Mucosa of descending colon (tissue), 3 donors: ENCODE measurements around the gene CDC20B. TPM values are rescaled to one million over a fixed set of nuclear protein-coding genes. Genes with fewer than 3 reads are reported as not detected.

Experiments
- ATAC-seq: fragments of 200-7000 bp; cut with Tn5 transposase; one replicate; pipeline ENCODE4 v1.9.1; 2020; ENCODE audit warnings: mild to moderate bottlenecking, moderate library complexity
- DNase-seq, 3 donors: peaks; one replicate each; pipeline ENCODE4 v3.0.0-alpha.2; 2020
- H3K36me3 ChIP-seq: fragments of 200-600 bp; one replicate; pipeline ENCODE4 v1.8.0; 2021; ENCODE audit warnings: low read depth, mild to moderate bottlenecking
- H3K4me1 ChIP-seq: fragments of 200-600 bp; one replicate; pipeline ENCODE4 v1.8.0; 2021; ENCODE audit warnings: low read depth, mild to moderate bottlenecking
- H3K4me3 ChIP-seq: fragments of 200-600 bp; one replicate; pipeline ENCODE4 v1.8.0; 2021; ENCODE audit warnings: mild to moderate bottlenecking
- H3K9me3 ChIP-seq: fragments of 200-600 bp; one replicate; pipeline ENCODE4 v1.8.0; 2021; ENCODE audit warnings: mild to moderate bottlenecking
- intact Hi-C, 2 donors: fragments of 100-400 bp; cut with DNase I in 1 of 2; cut with micrococcal nuclease in 1 of 2; formaldehyde crosslinking; loops; one replicate each; pipeline versions ENCODE4 v1.11.0 to v1.11.1; 2022; cut with DNase I, micrococcal nuclease
- total RNA-seq, 3 donors: library from RNA; stranded (reverse); fragmentation: NEBNext Ultra II Directional in 2 of 3; extraction: Animal tissue kit (Norgen Biotek cat#: 25700) in 2 of 3; gene quantifications; one replicate each; pipeline versions ENCODE4 v1.2.1 to v1.2.4, GENCODE V29; 2021 to 2023
- TF ChIP-seq, protein P1 (sequence below): fragments of 200-600 bp; IDR thresholded peaks from one replicate; pipeline ENCODE4 v1.8.0; 2022; ENCODE audit warnings: antibody characterized with exemption, mild to moderate bottlenecking
- donor health status: DM: no; HTN: no; CAD: no; lungs with moderate emphysema.
- donor health status: DM: no; HTN: no; CAD: no.
- donor health status: DM: no; HTN: yes; CAD: no.

Gene CDC20B
- total RNA-seq, 3 donors from 2014 or later = not detected

DNA sequence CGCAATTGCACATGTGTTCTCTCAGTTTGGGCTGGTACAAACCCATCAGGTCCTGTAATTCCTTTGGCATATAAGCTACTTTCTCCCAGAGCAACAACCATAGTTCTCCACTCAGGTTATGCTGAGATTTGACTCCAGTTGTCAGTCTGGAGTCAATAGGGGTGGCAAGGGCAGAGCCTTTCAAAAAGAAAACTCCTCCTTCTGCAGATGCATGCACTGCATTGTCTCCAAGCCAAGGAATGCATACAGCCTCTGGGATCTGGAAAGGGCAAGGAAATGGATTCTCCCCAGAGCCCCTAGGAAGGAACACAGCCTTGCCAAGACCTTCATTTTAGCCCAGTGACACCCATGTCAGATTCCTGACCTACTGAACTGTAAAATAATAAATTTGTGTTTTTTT is 101.6 kb downstream of the CDC20B start:
- ATAC-seq = no peak
- TF ChIP-seq, protein P1, sequence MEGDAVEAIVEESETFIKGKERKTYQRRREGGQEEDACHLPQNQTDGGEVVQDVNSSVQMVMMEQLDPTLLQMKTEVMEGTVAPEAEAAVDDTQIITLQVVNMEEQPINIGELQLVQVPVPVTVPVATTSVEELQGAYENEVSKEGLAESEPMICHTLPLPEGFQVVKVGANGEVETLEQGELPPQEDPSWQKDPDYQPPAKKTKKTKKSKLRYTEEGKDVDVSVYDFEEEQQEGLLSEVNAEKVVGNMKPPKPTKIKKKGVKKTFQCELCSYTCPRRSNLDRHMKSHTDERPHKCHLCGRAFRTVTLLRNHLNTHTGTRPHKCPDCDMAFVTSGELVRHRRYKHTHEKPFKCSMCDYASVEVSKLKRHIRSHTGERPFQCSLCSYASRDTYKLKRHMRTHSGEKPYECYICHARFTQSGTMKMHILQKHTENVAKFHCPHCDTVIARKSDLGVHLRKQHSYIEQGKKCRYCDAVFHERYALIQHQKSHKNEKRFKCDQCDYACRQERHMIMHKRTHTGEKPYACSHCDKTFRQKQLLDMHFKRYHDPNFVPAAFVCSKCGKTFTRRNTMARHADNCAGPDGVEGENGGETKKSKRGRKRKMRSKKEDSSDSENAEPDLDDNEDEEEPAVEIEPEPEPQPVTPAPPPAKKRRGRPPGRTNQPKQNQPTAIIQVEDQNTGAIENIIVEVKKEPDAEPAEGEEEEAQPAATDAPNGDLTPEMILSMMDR = no peak
- Histone ChIP-seq H3K4me3 (no peak overlapping the region), H3K36me3 (no peaks in the 10 kb centered on the region), H3K4me1 (no peaks in the 10 kb centered on the region), H3K9me3 (no peaks in the 10 kb centered on the region)
- intact Hi-C loops = no loop called here
- DNase-seq = no peak

DNA sequence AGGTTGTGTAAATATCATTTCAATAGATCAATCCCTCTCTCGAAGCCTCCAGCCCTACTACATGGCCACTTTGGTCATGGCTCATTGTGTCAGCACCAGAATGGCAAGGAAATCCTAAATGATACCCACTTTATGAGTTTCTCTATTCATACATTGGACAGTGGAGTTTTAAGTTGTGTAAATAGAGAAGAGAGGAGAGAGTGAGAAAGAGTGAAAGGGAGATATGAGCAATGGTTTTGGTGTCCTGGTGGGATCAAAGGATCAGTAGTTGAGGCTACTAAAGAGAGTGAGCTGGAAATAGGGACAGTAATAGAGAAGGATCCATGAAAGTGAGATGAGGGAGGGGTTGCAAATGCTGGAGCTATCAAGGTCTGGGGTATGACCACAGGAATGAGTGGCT is 102.0 kb downstream of the CDC20B start:
- intact Hi-C loops = no loop called here
- TF ChIP-seq, protein P1 = no peak

DNA sequence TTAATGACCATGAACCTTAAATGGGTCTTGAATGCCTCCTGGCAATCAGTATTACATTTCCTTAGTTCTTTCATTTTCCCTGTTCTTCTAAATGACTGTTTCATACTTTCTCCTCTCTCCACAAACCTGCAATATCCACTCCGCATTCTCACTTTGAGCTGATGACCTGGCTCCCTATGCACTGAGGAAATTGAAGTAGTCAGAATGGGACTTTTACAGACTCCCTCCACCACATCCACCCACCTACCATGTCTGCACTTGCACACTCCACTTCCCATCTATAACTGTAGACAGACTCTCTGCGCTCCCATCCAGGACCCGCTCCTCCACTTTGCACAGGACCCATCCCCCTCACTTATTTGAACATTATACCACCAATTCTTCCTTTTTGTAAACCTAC is 106.7 kb downstream of the CDC20B start:
- ATAC-seq = no peak
- Histone ChIP-seq H3K4me1 (no peaks in the 10 kb centered on the region), H3K9me3 (no peaks in the 10 kb centered on the region), H3K36me3 (no peaks in the 10 kb centered on the region), H3K4me3 (no peak overlapping the region)
- no peak for DNase-seq
- TF ChIP-seq, protein P1 = no peak
- intact Hi-C loops = no loop called here

More for the DNA sequence above, 102.0 kb downstream of the CDC20B start:
- no peak for ATAC-seq
- no peaks in the 10 kb centered on the region for H3K36me3 ChIP-seq
- H3K9me3 ChIP-seq = no peaks in the 10 kb centered on the region
- H3K4me3 ChIP-seq = no peak overlapping the region
- no peak for DNase-seq
- no peaks in the 10 kb centered on the region for H3K4me1 ChIP-seq

DNA sequence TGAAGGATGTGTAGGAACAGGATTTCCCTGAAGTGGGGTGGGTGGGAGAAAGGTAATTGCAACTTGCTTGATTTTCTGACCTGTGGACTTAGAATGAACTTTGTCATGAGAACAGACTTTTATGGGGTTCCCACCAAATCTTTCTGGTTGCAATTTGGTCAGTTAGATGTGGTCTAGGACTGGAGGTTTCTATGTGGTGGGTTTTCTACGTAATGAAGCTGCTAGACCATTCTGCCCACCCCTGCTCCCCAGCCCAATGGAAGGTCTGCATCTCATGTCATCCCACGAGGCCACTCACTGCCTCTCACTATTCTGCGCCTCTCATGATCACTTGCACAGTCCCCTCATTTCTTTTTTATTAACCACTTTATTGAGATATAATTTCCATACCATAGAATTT is 108.5 kb downstream of the CDC20B start:
- intact Hi-C loops = no loop called here
- DNase-seq = no peak
- H3K9me3 ChIP-seq = no peaks in the 10 kb centered on the region

DNA sequence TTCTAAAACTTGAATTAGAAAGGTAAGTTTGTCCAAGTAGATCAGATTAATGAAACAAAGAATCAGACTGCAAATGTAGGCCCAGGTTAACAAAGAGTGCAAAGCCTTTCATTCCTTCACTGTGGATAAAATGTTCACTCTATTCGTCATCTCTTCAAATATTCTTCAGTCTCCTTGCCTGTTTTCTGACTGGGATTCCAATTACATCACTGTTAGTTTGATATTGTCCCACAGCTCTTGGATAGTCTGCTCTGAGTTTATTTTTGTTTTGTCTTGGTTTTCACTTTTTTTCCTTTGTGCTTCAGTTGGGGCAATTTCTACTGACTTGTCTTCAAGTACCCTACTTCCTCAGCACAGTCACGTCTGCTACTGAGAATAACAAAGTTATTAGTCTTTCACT is 109.1 kb downstream of the CDC20B start:
- TF ChIP-seq, protein P1 = no peak
- intact Hi-C loops = no loop called here
- no peaks in the 10 kb centered on the region for H3K4me1 ChIP-seq
- H3K4me3 ChIP-seq = no peak overlapping the region
- no peaks in the 10 kb centered on the region for H3K9me3 ChIP-seq
- H3K36me3 ChIP-seq = no peaks in the 10 kb centered on the region
- no peak for ATAC-seq
- DNase-seq = no peak

More for the DNA sequence above, 108.5 kb downstream of the CDC20B start:
- Histone ChIP-seq H3K4me1 (no peaks in the 10 kb centered on the region), H3K36me3 (no peaks in the 10 kb centered on the region), H3K4me3 (no peak overlapping the region)
- ATAC-seq = no peak
- TF ChIP-seq, protein P1 = no peak

DNA sequence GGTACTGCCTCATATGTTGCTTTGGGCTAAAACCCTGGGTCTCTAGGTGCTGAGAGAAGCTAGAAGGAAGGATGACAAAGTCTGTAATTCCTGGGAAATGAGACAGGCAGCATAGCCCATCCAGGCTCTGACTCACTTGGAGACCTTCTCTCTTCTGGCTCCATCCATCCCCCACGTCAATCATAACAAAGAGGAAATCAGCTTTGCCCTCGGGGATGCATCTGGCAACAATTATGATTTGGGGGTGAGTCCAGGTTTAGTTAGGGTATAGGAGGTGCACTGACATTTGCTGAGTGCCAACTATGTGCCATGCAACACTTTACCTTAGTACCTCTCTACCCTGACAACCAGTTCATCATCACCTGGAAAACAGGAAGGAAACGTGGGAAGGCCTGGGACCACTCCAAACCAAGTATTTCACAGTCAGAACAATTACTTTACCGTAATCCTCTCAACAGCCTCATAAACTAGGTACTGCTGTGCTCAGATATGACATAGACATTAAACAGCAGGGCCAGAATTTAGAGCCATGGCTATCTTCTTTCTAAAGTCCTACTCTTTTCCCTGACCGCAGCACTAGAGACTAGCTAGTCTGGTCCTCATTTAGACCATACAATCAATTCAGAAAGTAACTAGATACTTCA is 109.6 kb downstream of the CDC20B start:
- DNase-seq (no peak), ATAC-seq (no peak)
- TF ChIP-seq, protein P1 = no peak
- Histone ChIP-seq H3K4me1 (no peaks in the 10 kb centered on the region), H3K9me3 (no peaks in the 10 kb centered on the region), H3K36me3 (no peaks in the 10 kb centered on the region), H3K4me3 (no peak overlapping the region)
- intact Hi-C loops = no loop called here
